Uterus (tissue), 2 donors: ENCODE data around the gene BORCS6.

Experiments used
- CTCF ChIP-seq, 4 experiments: fragments of 200-600 bp in 2 of 4; fragments of 450-650 bp in 2 of 4; sonication (generic) in 2 of 4; IDR thresholded peaks; one replicate each; pipeline ENCODE4 v1.5.1; 2016 to 2019; ENCODE audit warnings: antibody characterized with exemption in 4 of 4, mild to moderate bottlenecking in 2 of 4, moderate library complexity in 1 of 4
- POLR2A ChIP-seq, 2 donors: fragments of 450-650 bp; IDR thresholded peaks; one replicate each; pipeline ENCODE4 v1.6.1; 2016; ENCODE audit warnings: antibody characterized with exemption in 2 of 2, mild to moderate bottlenecking in 1 of 2, moderate library complexity in 1 of 2

GRCh38 chr17:8158267-8159031 lies 31.5 kb downstream of the BORCS6 start:
- TF ChIP-seq CTCF (IDR thresholded peaks at IDR 0.05) (peak; percentile 88 to 92 (median 91)), POLR2A (IDR thresholded peaks at IDR 0.05) (peak in 1 of 2 donors; percentile 43)
